Measurements from ENCODE around the gene SYF2.
"Not testable (repeated sequence)": the region's sequence is repeated elsewhere in the genome, so short reads cannot be mapped to it uniquely, and the experiment has no call there.

Gene SYF2

DNA sequence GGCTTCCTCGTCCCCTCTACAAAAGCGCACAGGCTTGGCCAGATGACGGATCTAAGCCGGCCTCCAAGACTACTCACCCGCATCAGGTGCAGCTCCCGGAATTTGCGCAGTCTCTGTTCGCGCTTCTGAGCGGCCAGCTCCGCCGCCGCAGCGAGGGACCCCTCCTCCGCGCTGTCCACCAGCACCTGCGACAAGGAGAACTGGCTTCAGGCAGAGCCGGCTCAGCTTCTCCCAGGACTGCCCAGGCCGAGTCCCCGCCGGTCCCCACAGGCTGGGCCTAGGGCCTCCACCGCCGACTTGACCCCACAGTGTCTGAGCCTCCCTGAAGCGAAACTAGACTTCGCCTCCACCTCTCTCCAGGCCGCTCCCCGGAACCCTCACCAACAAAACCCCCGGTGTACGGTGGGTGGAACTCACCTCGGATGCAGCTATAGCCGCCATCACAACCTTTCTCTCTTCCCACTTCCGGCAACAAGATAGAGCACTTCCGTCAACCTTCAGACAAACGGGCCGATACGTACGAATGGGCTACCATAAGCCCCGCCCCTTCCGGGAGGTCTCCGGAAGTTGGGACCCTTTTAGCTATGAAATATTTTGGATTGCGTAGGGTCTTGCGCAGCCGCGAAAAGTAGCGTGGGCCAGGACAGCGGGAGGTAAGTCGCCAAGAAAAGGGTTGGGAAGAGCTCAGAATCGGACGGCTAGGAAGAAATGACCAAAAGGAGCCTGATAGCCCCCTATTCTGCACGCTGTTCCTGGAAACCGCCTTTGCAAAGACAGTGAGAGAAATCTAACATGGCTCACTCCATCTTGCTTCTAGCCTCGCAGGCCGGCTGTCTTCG is at the start of gene SYF2:
Gene SYF2 (minus strand): TSS at position 476 of the 839 bp plus-strand sequence. CDS start 35 bp downstream, at position 441.
- Histone ChIP-seq H3K9ac (ENCODE audit: low read depth, low read length) (peak within 1 kb of the TSS; percentile 83), H3K36me3 (ENCODE audit: insufficient read depth, low read length) (peaks cover 14% of the 10 kb centered on the region), H3K9me3 (ENCODE audit: control insufficient read depth, insufficient read depth, low read length) (no peaks in the 10 kb centered on the region), H3K4me1 (ENCODE audit: insufficient read depth, low read length) (peaks cover 3% of the 10 kb centered on the region; the same call in 1 of the 2 replicates)

DNA sequence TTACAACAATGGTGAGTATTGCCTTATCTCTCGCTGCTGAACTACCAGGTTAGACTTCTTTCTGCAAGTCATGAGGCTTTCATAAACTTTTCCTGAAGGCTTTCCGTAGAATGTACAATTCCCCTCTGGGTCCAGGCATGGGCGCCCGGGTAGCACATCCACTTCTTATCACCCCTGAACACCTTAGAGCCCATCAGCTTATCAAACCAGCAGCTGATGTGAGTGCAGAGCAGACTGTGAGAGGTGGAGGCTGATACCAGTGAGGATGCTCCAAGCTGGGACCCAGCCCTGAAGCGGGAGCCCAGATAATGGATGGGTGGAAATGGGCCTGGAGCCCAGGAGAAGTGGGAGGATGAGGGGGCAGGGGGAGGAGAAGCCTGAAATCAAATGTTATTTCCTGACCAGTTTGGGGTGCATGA is 47.4 kb upstream of the SYF2 start:
- H3K36me3 ChIP-seq (ENCODE audit: insufficient read depth, low read length); H3K9ac ChIP-seq (ENCODE audit: low read depth, low read length); H3K9me3 ChIP-seq (ENCODE audit: control insufficient read depth, insufficient read depth, low read length); H3K4me1 ChIP-seq (ENCODE audit: insufficient read depth, low read length): not testable (repeated sequence)

DNA sequence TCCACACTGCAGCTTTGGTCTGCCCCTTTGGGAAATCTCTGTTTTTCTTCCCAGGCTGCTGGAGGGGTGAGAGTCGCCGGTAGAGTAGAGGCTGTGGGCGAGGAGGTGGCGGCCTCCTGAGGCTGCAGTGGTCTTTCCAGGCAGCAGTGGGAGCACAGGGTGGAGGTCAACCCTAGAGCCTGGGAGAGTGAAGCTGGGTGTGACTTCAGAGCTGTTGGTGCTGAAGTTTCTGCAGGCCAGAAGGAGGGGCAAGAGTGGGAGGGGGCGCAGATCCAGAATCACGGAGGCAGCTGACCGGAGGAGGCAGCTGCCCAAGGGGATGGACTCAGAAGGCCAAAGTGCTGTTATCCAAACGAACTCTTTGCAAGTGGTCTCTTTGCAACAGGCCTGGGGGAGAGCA is 46.5 kb upstream of the SYF2 start:
- H3K4me1 ChIP-seq (ENCODE audit: insufficient read depth, low read length); H3K9me3 ChIP-seq (ENCODE audit: control insufficient read depth, insufficient read depth, low read length); H3K9ac ChIP-seq (ENCODE audit: low read depth, low read length); H3K36me3 ChIP-seq (ENCODE audit: insufficient read depth, low read length): not testable (repeated sequence)

DNA sequence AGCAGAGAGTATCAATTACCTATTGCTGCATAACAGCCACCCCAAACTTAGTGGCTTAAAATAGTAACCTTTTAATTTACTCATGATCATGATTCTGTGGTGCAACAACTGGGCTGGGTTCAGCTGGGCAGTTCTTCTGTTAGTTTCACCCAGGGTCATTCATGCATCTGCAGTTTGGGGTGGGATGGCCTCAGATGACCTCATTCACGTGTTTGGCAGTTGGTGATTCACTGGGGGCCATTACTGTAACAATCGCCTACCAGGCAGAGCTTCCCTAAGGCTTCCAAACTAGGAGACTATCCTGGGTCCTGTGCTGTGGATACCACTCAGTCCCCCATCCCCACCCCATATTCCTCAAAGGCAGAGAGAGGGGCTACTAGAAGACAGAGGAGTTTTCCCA is 46.1 kb upstream of the SYF2 start:
- H3K4me1 ChIP-seq (ENCODE audit: insufficient read depth, low read length); H3K36me3 ChIP-seq (ENCODE audit: insufficient read depth, low read length); H3K9ac ChIP-seq (ENCODE audit: low read depth, low read length); H3K9me3 ChIP-seq (ENCODE audit: control insufficient read depth, insufficient read depth, low read length): not testable (repeated sequence)

DNA sequence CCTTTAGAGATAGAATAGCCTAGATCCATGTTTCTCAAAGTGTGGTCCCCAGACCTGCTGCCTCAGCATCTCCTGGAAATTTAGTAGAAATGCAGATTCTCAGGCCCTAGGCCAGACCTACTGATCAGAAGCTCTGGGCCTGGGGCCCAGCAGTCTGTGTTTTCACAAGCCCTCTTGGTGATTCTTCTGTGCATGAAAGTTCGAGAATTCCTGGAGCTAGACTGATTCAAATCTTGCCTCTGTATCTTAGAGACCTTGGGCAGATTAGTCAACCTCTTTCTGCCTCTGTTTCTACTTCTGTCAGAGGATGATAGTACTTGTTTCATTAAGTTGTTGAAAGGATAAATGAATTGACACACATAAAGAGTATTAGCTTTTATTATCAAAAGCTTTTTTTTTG is 45.0 kb upstream of the SYF2 start:
- not testable (repeated sequence) for H3K9me3 ChIP-seq (ENCODE audit: control insufficient read depth, insufficient read depth, low read length); H3K4me1 ChIP-seq (ENCODE audit: insufficient read depth, low read length); H3K9ac ChIP-seq (ENCODE audit: low read depth, low read length); H3K36me3 ChIP-seq (ENCODE audit: insufficient read depth, low read length)

DNA sequence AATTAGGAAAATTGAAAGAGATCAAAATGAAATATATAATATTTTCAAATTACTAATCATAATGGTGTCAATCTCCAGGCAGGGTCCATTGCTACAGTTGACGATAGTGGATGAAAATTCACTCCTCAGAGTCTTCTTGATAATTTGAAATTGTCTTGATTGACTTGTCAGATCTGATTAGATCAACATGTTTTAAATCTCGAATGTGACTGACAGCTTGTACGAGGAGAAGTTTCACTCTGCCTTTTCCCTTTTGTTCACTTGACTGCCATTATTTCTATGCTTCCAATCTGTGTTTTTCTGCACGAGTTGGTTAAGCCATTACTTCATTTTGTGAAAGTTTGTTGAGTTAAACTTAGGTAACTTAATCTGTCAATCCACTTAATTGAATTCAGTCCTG is 43.3 kb upstream of the SYF2 start:
- H3K9ac ChIP-seq (ENCODE audit: low read depth, low read length) = not testable (repeated sequence)

DNA sequence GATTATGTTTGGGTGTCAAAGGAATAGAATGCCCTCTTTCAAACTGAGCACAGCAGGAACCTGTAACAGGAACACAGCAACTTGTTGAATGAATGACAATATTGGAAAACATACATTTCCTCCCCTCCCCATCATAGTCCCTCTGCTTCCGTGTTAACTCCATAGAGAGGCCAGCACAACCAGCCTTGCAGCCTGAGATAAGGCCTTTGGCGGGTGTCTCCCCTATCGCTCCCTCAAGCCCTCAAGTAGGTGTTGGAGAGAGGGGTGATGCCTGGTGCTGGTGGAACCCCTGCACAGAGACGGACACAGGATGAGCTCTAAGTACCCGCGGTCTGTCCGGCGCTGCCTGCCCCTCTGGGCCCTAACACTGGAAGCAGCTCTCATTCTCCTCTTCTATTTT is 39.9 kb upstream of the SYF2 start, which contains the start of gene RHD:
Gene RHD (plus strand): TSS at position 272 of the 400 bp plus-strand sequence. CDS start 39 bp downstream, at position 311.
- H3K9ac ChIP-seq (ENCODE audit: low read depth, low read length); H3K4me1 ChIP-seq (ENCODE audit: insufficient read depth, low read length); H3K9me3 ChIP-seq (ENCODE audit: control insufficient read depth, insufficient read depth, low read length); H3K36me3 ChIP-seq (ENCODE audit: insufficient read depth, low read length): not testable (repeated sequence)

More for the DNA sequence above, 43.3 kb upstream of the SYF2 start:
- H3K9me3 ChIP-seq (ENCODE audit: control insufficient read depth, insufficient read depth, low read length); H3K4me1 ChIP-seq (ENCODE audit: insufficient read depth, low read length); H3K36me3 ChIP-seq (ENCODE audit: insufficient read depth, low read length): not testable (repeated sequence)

DNA sequence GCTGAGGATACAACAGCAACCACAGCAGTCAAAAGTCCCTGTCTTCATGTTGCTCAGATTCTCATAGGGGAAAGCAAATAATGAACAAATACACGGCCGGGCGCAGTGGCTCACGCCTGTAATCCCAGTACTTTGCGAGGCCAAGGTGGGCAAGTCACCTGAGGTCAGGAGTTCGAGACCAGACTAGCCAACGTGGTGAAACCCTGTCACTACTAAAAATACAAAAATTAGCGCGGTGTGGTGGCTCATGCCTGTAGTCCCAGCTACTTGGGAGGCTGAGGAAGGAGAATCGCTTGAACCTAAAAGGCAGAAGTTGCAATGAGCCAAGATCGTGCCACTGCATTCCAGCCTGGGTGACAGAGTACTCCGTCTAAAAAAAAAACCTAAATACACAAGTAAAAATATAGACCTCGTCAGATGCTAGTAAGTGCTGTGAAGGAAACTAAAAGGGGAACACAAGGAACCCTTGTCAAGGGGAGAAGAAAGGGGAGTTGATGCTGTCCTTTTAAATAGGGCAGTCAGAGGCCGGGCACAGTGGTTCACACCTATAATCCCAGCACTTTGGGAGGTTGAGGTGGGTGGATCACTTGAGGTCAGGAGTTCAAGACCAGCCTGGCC is 36.0 kb upstream of the SYF2 start:
- not testable (repeated sequence) for H3K9ac ChIP-seq (ENCODE audit: low read depth, low read length); H3K4me1 ChIP-seq (ENCODE audit: insufficient read depth, low read length); H3K36me3 ChIP-seq (ENCODE audit: insufficient read depth, low read length); H3K9me3 ChIP-seq (ENCODE audit: control insufficient read depth, insufficient read depth, low read length)

DNA sequence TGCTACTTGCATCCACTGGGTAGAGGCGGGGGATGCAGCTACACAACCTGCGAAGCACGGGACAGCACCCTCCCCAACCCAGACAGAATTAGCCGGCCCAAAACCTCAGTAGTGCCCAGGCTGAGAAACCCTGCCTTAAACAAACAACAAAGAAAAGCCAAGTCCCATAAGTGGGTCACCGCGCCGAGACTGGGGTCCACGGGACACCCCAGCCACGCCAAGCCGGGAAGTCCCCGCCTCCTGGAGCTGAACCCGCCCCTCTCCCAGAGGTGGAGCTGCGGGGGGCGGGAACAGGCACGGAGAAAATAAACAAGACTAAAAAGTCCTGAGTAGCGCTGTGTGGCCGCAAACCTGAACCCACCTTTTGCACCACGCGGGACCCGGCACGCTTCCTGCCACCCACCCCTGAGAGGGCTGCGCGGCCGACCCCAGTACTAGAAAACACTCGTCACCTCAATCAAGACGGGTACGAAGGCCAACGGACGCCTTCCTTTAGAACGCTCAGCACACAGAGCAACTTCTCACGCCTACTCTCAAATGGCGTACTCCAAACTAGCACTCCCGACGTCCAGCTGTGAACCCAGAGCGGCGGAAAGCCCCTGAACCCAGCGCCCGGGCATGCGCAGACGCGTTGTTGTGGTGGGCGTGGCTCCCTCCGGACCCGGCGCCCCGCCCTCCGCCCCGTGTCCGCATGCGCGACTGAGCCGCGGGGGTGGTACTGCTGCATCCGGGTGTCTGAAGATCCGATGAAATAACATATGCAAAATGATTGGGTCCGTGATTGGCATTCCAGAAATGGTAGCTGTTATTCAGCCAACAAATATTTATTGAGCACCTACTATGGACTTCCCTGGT is 35.2 kb upstream of the SYF2 start:
- not testable (repeated sequence) for H3K36me3 ChIP-seq (ENCODE audit: insufficient read depth, low read length); H3K9ac ChIP-seq (ENCODE audit: low read depth, low read length); H3K9me3 ChIP-seq (ENCODE audit: control insufficient read depth, insufficient read depth, low read length); H3K4me1 ChIP-seq (ENCODE audit: insufficient read depth, low read length)

DNA sequence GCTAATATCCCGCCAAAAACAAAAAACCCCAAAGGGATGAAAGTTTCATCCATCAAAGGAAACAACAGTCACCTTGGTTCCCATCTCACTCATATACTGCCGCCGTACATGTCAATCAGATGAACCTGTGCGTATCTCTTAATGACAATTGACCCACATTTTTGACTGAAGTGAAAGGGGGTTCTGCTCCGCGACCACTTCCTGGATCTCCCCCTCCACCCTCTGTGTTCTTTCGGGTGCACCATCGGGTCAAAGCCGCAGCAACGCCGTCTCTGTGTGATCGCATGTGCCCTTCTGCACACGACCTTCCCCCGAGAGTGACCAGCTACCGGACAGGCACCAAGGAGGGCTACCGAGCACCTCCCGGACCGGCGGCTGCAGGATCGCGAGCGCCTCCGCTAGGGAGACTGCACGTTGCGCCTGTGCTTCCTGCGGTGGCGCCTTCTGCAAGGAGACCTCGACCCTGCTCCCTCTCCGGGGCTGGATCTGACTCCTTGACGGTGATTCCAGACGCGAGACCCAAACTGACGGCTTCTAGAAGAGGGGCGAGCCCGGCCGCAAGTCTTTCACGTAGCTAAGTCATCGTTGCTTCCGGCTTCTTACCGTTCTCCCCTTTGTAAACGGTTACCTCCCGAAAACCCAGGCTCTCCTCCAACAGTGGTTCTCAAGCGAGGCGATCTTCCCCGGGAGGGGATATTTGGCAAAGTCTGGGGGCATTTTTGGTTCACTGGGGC is 34.4 kb upstream of the SYF2 start:
- H3K9me3 ChIP-seq (ENCODE audit: control insufficient read depth, insufficient read depth, low read length); H3K4me1 ChIP-seq (ENCODE audit: insufficient read depth, low read length); H3K36me3 ChIP-seq (ENCODE audit: insufficient read depth, low read length); H3K9ac ChIP-seq (ENCODE audit: low read depth, low read length): not testable (repeated sequence)

DNA sequence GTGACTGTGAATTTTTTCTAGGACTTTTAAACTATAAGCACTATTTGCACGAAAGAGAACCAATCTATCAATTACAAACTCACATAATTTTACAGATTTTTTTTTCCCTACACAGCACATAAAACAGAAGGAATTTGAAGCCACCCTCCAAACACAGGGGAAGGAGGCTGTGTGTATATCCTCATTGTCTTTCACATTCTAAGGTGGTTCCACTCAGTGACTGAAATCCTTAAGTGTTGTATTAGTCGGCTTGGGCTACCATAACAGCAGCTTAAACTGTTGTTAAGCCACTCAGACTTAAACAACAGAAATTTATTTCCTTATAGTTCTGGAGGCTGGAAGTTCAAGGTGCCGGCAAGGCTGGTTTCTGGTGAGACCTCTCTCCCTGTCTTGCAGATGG is 28.0 kb upstream of the SYF2 start:
- H3K9ac ChIP-seq (ENCODE audit: low read depth, low read length); H3K36me3 ChIP-seq (ENCODE audit: insufficient read depth, low read length); H3K4me1 ChIP-seq (ENCODE audit: insufficient read depth, low read length); H3K9me3 ChIP-seq (ENCODE audit: control insufficient read depth, insufficient read depth, low read length): not testable (repeated sequence)

DNA sequence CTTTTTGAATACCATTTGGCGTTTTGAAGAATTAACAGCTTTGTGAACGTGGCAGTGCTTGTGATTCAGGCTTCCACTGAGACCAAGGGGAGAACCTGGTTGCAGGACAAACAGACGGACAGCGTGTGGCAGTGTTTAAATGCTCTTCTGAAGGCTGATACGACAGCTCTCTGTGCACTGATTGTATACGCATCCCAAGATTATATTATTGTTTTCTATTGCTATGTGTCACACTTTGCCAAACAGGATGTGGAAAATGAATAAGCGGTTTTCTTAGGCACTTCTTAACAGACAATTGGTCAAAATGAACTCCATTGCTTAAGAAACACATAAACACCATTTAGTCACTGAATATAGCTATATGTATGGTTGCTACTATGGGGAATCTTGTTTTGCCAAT is 27.5 kb upstream of the SYF2 start:
- H3K4me1 ChIP-seq (ENCODE audit: insufficient read depth, low read length); H3K9me3 ChIP-seq (ENCODE audit: control insufficient read depth, insufficient read depth, low read length); H3K36me3 ChIP-seq (ENCODE audit: insufficient read depth, low read length); H3K9ac ChIP-seq (ENCODE audit: low read depth, low read length): not testable (repeated sequence)

DNA sequence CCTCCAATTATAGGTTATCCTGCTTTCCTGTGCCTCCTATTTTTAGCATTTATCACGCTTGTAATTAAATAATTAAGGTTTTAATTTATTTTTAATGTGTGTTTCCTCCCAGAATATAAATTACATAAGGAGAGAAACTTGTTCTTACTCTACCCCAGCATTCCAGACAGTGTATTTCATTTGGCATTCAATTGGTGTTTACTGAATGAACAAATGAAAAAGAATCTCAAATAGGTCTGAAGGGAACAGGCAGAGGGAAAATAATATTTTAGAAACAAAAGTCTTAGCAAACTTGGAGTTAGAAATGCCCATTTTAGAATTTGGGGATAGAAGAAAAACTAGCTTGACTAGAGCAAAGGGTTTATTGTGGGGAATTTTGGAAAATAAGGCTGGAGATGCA is 24.9 kb upstream of the SYF2 start:
- Histone ChIP-seq H3K9ac (ENCODE audit: low read depth, low read length) (no peak overlapping the region), H3K9me3 (ENCODE audit: control insufficient read depth, insufficient read depth, low read length) (no peaks in the 10 kb centered on the region)

DNA sequence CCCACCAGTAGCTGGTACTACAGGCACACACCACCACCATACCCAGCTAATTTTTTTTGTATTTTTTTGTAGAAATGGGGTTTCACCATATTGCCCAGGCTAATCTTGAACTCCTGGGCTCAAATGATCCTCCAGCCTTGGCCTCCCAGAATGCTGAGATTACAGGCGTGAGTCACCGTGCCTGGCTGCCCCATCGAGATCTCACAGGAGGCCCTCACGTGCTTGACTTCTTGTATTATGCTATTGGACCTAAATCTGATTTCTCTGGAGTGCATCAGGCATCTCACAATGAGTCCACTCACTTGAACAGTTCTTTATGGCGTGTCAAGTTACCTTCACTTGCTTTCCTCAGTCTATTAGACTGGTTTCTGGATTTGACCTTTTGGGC is 24.3 kb upstream of the SYF2 start:
- Histone ChIP-seq H3K4me1 (ENCODE audit: insufficient read depth, low read length) (peaks cover 6% of the 10 kb centered on the region; the same call in 1 of the 2 replicates), H3K9me3 (ENCODE audit: control insufficient read depth, insufficient read depth, low read length) (no peaks in the 10 kb centered on the region), H3K9ac (ENCODE audit: low read depth, low read length) (no peak overlapping the region), H3K36me3 (ENCODE audit: insufficient read depth, low read length) (no peaks in the 10 kb centered on the region)

More for the DNA sequence above, 24.9 kb upstream of the SYF2 start:
- Histone ChIP-seq H3K36me3 (ENCODE audit: insufficient read depth, low read length) (no peaks in the 10 kb centered on the region), H3K4me1 (ENCODE audit: insufficient read depth, low read length) (peaks cover 6% of the 10 kb centered on the region; the same call in 1 of the 2 replicates)
